ENCODE results near the gene PRKN. TPM values are rescaled to one million over a fixed set of nuclear protein-coding genes. Genes with fewer than 3 reads are reported as not detected.
A peak's percentile ranks its signal among the peaks of the same experiment; 100 is the strongest.

Gene PRKN
- total RNA-seq, 1 experiment from 2014 or later = 0.95 TPM

DNA sequence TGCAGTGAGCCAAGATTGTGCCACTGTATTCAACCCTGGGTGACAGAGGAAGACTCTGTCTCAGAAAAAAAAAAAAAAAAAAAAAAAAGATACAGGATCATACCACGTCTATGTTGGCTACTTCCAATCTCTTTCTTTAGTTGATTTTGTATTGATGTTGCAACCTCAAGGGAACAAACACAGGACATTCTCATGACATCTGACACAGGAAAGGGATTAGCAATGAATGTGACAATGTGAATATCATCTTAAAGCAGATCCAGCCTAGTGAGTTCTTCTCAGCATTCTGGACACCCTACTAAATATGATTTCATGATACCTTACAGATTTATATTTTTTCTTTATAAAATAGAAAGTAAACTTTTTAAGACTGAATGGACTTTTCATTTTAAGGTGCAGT, 580.3 kb downstream of the PRKN start:
- DNase-seq (ENCODE audit: low read depth, low spot score) = no peak
- in situ Hi-C loops (cut with HindIII; ENCODE audit: low pct_unique_long_range_greater_than_20kb, low sequenced_read_pairs) = no loop called here

GRCh38 chr6:162140251-162140852, 587.2 kb downstream of the PRKN start:
- in situ Hi-C loops (cut with HindIII; ENCODE audit: low pct_unique_long_range_greater_than_20kb, low sequenced_read_pairs) = no loop called here
- DNase-seq (ENCODE audit: low read depth, low spot score) = no peak

DNA sequence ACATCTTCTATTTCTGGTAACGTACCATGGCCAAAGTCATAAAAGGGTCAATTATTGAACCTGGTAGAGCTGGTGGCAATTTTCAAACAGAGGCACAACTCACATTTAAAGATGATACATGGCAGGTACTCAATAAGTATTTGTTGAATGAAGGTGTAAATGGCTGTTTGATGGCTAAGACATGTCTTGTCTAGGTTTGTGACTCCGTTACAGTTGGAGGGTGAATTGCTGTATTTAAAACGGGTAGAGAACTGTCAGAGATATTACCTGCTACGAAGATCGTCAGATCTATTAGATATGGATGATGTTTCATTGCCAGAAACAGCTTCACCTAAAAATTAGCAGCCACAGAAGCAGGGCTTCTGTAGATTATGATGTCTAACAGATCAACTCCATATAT, 601.9 kb downstream of the PRKN start:
- in situ Hi-C loops (cut with HindIII; ENCODE audit: low pct_unique_long_range_greater_than_20kb, low sequenced_read_pairs) = no loop called here
- DNase-seq (ENCODE audit: low read depth, low spot score) = no peak

GRCh38 chr6:162124710-162125435, 602.7 kb downstream of the PRKN start:
- in situ Hi-C loops (cut with HindIII; ENCODE audit: low pct_unique_long_range_greater_than_20kb, low sequenced_read_pairs) = no loop called here
- no peak for DNase-seq (ENCODE audit: low read depth, low spot score)

GRCh38 chr6:162123797-162124196, 603.8 kb downstream of the PRKN start:
- in situ Hi-C loops (cut with HindIII; ENCODE audit: low pct_unique_long_range_greater_than_20kb, low sequenced_read_pairs) = no loop called here
- peak; percentile 49 for DNase-seq (ENCODE audit: low read depth, low spot score)

- in situ Hi-C loops (cut with HindIII; ENCODE audit: low pct_unique_long_range_greater_than_20kb, low sequenced_read_pairs) = no loop called here
- DNase-seq (ENCODE audit: low read depth, low spot score) = no peak
Observed at GRCh38 chr6:162119341-162119740, 608.2 kb downstream of the PRKN start.

- in situ Hi-C loops (cut with HindIII; ENCODE audit: low pct_unique_long_range_greater_than_20kb, low sequenced_read_pairs) = no loop called here
Observed at GRCh38 chr6:162118706-162119105, 608.9 kb downstream of the PRKN start.

DNA sequence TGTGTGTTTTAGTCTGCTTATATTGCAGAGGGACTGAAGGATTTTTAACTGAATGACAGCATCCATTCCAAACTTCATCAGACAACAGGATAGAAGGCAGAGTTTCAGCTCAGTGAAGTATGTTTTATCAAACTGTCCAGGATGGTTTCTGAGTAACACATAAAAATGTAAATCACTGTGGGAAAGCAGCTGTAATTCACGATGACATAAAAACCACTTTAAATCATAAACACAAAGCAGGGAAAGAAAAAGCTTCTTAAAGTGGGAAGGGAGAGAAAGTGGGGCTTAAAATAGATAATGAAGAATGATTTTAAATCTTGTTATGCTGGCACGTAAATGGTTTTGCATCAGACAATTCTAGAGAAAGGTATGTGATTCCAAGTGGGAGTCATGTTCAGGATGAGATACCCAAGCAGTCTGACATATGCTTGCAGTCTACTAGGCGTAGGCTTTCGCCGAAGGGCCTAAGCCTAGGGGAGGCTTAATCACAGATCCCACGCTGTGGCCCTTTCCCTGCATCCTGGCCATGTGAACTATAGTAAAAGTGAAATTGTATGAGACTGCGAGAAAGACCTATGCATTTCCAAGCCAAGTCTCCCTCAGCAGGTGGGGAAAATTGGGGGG, 610.6 kb downstream of the PRKN start:
- in situ Hi-C loops (cut with HindIII; ENCODE audit: low pct_unique_long_range_greater_than_20kb, low sequenced_read_pairs) = no loop called here
- no peak for DNase-seq (ENCODE audit: low read depth, low spot score)

More at GRCh38 chr6:162118706-162119105, 608.9 kb downstream of the PRKN start:
- DNase-seq (ENCODE audit: low read depth, low spot score) = no peak

GRCh38 chr6:162109480-162110050, 618.0 kb downstream of the PRKN start:
- in situ Hi-C loops (cut with HindIII; ENCODE audit: low pct_unique_long_range_greater_than_20kb, low sequenced_read_pairs) = no loop called here
- no peak for DNase-seq (ENCODE audit: low read depth, low spot score)

DNA sequence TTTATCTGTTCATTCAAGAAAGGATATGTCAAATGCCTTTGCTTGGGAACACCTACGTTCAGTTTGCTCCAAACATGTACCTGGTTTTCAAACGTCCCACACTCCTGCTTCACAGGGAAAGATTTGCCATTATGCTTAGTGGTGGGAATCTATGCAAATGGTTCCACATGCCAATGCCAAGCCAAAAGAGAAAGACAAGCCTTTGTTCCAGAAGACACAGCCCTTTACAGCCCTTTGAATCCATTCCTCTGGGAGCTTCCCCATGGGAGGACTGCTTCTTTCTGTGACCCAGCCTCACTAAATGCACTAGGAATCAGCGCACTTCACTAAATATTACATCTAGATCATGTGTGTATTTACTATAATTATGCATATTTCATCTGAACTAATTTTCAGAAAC, 619.5 kb downstream of the PRKN start:
- in situ Hi-C loops (cut with HindIII; ENCODE audit: low pct_unique_long_range_greater_than_20kb, low sequenced_read_pairs) = no loop called here
- DNase-seq (ENCODE audit: low read depth, low spot score) = peak; percentile 12

GRCh38 chr6:162100096-162100495, 627.5 kb downstream of the PRKN start:
- no peak for DNase-seq (ENCODE audit: low read depth, low spot score)
- in situ Hi-C loops (cut with HindIII; ENCODE audit: low pct_unique_long_range_greater_than_20kb, low sequenced_read_pairs) = no loop called here

DNA sequence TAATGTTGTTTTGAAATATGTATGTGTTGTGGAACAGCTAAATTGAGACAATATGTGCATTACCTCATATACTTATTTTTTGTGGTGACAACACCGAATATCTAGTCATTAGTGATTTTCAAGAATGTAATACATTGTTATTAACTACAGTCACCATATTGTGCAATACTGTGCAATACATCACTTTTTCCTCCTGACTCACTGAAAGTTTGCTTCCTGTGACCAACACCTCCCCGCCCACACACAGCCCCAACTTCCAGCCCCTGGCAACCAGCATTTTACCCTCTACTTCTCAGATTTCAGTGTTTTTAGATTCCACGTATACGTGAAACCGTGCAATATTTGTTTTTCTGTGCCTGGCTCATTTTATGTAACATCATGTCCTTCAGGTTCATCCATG, 627.9 kb downstream of the PRKN start:
- in situ Hi-C loops (cut with HindIII; ENCODE audit: low pct_unique_long_range_greater_than_20kb, low sequenced_read_pairs) = no loop called here

GRCh38 chr6:162092816-162093502, 634.6 kb downstream of the PRKN start:
- in situ Hi-C loops (cut with HindIII; ENCODE audit: low pct_unique_long_range_greater_than_20kb, low sequenced_read_pairs) = no loop called here
- DNase-seq (ENCODE audit: low read depth, low spot score) = no peak

More for the DNA sequence above, 627.9 kb downstream of the PRKN start:
- no peak for DNase-seq (ENCODE audit: low read depth, low spot score)

DNA sequence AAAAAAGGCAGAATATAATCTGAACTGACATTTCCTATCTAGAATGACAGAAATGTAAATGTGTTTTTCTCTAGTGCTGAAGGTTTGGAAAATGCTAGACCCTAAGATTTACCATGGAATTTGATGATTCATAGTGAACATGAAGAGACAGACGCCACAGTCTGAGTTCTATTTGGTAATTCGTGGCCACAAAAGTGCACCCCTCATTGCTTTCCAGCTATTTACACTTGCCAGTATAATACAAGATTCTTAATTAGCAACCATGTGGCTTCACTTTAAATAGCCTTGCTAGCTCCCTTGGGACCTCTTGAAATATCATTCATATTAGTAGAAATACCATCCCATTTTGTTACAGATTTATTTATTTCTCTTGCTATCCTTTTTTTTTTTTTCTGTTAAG, 636.8 kb downstream of the PRKN start:
- in situ Hi-C loops (cut with HindIII; ENCODE audit: low pct_unique_long_range_greater_than_20kb, low sequenced_read_pairs) = no loop called here
- no peak for DNase-seq (ENCODE audit: low read depth, low spot score)

GRCh38 chr6:162088091-162088490, 639.5 kb downstream of the PRKN start:
- in situ Hi-C loops (cut with HindIII; ENCODE audit: low pct_unique_long_range_greater_than_20kb, low sequenced_read_pairs) = no loop called here
- DNase-seq (ENCODE audit: low read depth, low spot score) = no peak

GRCh38 chr6:162085561-162085960, 642.0 kb downstream of the PRKN start:
- in situ Hi-C loops (cut with HindIII; ENCODE audit: low pct_unique_long_range_greater_than_20kb, low sequenced_read_pairs) = no loop called here
- DNase-seq (ENCODE audit: low read depth, low spot score) = no peak

GRCh38 chr6:162082520-162082919, 645.0 kb downstream of the PRKN start:
- in situ Hi-C loops (cut with HindIII; ENCODE audit: low pct_unique_long_range_greater_than_20kb, low sequenced_read_pairs) = no loop called here
- no peak for DNase-seq (ENCODE audit: low read depth, low spot score)

- in situ Hi-C loops (cut with HindIII; ENCODE audit: low pct_unique_long_range_greater_than_20kb, low sequenced_read_pairs) = no loop called here
- DNase-seq (ENCODE audit: low read depth, low spot score) = no peak
Observed at GRCh38 chr6:162078667-162079066, 648.9 kb downstream of the PRKN start.
